PC-9 (cell line): Measurements from ENCODE around the gene TECTA. TPM values are rescaled to one million over a fixed set of nuclear protein-coding genes. Genes with fewer than 3 reads are reported as not detected.

Experiments
- BruUV-seq: library from RNA; stranded (reverse); fragments of 400-500 nt; replicated peaks from 2 replicates; lab custom pipeline; 2021; lab: Mats Ljungman, UMichigan
- CTCF ChIA-PET: fragments of 300-600 bp; sonication (Branson Sonifier 250); formaldehyde crosslinking; loops from one replicate; lab custom pipeline; 2022; ENCODE audit warnings: antibody characterized with exemption; lab: Charles Lee
- POLR2A ChIA-PET: fragments of 300-600 bp; sonication (Branson Sonifier 250); formaldehyde crosslinking; loops from one replicate; lab custom pipeline; 2022; ENCODE audit warnings: antibody characterized with exemption; ENCODE audit not compliant: unreplicated experiment; lab: Charles Lee
- DNase-seq, 2 experiments: peaks; one replicate each; pipeline versions ENCODE4 v3.0.0 to v3.0.0-alpha.2; 2015 to 2022; ENCODE audit warnings: mixed read lengths in 1 of 2
- H2AFZ ChIP-seq: fragments of 200-600 bp; sonication (generic); 2 replicates; pipeline ENCODE4 v1.8.1; 2017; ENCODE audit warnings: antibody characterized with exemption
- H3F3A ChIP-seq: fragments of 200-600 bp; sonication (generic); 2 replicates; pipeline ENCODE4 v1.8.1; 2017; ENCODE audit warnings: antibody characterized with exemption, mild to moderate bottlenecking, low read depth; ENCODE audit not compliant: insufficient read depth
- H3K27ac ChIP-seq: fragments of 200-600 bp; sonication (generic); 2 replicates; pipeline ENCODE4 v1.6.1; 2016; ENCODE audit warnings: mixed run types
- H3K27me3 ChIP-seq: fragments of 200-600 bp; sonication (generic); 2 replicates; pipeline ENCODE4 v1.6.1; 2016; ENCODE audit warnings: low read depth, mixed run types; ENCODE audit not compliant: insufficient read depth
- H3K36me3 ChIP-seq: fragments of 200-600 bp; sonication (generic); 2 replicates; pipeline ENCODE4 v1.6.1; 2016; ENCODE audit warnings: low read depth, mixed run types
- H3K4me1 ChIP-seq: fragments of 200-600 bp; sonication (generic); replicated peaks from 2 replicates; pipeline ENCODE4 v1.6.1; 2016; ENCODE audit warnings: mixed run types; ENCODE audit not compliant: insufficient read depth
- H3K4me2 ChIP-seq: fragments of 200-600 bp; sonication (generic); 2 replicates; pipeline ENCODE4 v1.6.1; 2017; ENCODE audit warnings: mixed run types
- H3K4me3 ChIP-seq: fragments of 200-600 bp; sonication (generic); 2 replicates; pipeline ENCODE4 v1.6.1; 2016; ENCODE audit warnings: mixed run types
- H3K79me2 ChIP-seq: fragments of 200-600 bp; sonication (generic); 2 replicates; pipeline ENCODE4 v1.6.1; 2017; ENCODE audit warnings: low read depth, mixed run types
- H3K9me2 ChIP-seq: fragments of 200-600 bp; sonication (generic); 2 replicates; pipeline ENCODE4 v1.8.1; 2017; ENCODE audit warnings: mild to moderate bottlenecking; ENCODE audit not compliant: insufficient read depth
- H3K9me3 ChIP-seq: fragments of 200-600 bp; sonication (generic); 2 replicates; pipeline ENCODE4 v1.8.1; 2016; ENCODE audit warnings: low read depth; ENCODE audit not compliant: insufficient read depth
- H4K20me1 ChIP-seq: fragments of 200-600 bp; sonication (generic); 2 replicates; pipeline ENCODE4 v1.8.1; 2017; ENCODE audit not compliant: insufficient read depth
- CTCF ChIP-seq: fragments of 200-600 bp; sonication (generic); conservative IDR thresholded peaks from 2 replicates; pipeline ENCODE4 v1.6.1; 2017; ENCODE audit warnings: mixed run types, antibody characterized with exemption, mild to moderate bottlenecking, moderate library complexity
- EZH2 ChIP-seq: fragments of 200-600 bp; sonication (generic); IDR thresholded peaks from 2 replicates; pipeline ENCODE4 v1.8.0; 2017; ENCODE audit warnings: antibody characterized with exemption, low read depth
- intact Hi-C: fragments of 100-400 bp; cut with micrococcal nuclease; formaldehyde crosslinking; loops from one replicate; pipeline ENCODE4 v1.10.0; 2022; ENCODE audit not compliant: unreplicated experiment
- total RNA-seq: library from RNA; stranded (reverse); gene quantifications from 2 replicates; pipeline ENCODE4 v1.2.3, GENCODE V29; 2021

TECTA gene
- total RNA-seq, 1 experiment from 2014 or later: 0.04 TPM

DNA sequence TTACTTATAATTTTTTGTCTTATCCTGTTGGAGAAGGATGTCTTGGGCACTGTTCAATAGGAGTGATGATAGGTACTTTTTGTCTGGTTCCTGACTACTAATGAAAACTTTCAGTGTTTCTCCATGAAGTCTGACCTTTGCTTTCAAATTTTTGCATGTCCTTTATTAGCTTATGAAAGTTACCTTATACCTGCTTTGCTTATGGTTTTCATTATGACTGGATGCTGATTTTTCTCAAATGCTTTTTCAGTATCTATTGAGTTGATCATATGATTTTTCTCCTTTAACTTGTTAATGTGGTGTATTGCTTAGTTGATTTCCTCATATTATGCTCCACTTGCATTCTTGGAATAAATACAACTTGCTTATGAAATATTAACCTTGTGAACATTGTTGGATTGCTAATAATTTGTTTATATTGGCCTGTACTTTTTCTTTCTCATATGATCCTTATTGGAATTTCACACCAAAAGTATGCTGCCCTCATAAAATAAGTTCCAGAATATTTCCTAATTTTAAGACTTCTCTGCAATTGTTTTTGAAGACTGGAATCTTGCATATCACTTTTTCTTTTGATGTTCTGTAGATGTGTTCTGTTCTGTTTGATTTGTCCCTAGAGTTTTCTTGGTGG, 106.6 kb downstream of the TECTA start:
- Histone ChIP-seq H3K27me3 (peaks cover 67% of the 10 kb centered on the region), H3K27ac (no peak overlapping the region), H4K20me1 (no peaks in the 10 kb centered on the region), H3F3A (no peaks in the 10 kb centered on the region), H3K79me2 (no peaks in the 10 kb centered on the region), H3K9me2 (no peaks in the 10 kb centered on the region), H3K9me3 (no peaks in the 10 kb centered on the region), H3K4me2 (no peak overlapping the region), H3K36me3 (no peaks in the 10 kb centered on the region), H3K4me1 (no peaks in the 10 kb centered on the region), H2AFZ (no peak overlapping the region), H3K4me3 (no peak overlapping the region)
- CTCF ChIA-PET: interaction anchor here (0.6 kb wide), 1 partner anchor 13 kb away, joined by 3 read pairs; no protein-coding TSS in a partner anchor
- TF ChIP-seq EZH2 (no peak), CTCF (no peak)
- DNase-seq: no peak
- BruUV-seq: no TSS peak
- intact Hi-C loops: no loop called here
- POLR2A ChIA-PET: no interaction called here

DNA sequence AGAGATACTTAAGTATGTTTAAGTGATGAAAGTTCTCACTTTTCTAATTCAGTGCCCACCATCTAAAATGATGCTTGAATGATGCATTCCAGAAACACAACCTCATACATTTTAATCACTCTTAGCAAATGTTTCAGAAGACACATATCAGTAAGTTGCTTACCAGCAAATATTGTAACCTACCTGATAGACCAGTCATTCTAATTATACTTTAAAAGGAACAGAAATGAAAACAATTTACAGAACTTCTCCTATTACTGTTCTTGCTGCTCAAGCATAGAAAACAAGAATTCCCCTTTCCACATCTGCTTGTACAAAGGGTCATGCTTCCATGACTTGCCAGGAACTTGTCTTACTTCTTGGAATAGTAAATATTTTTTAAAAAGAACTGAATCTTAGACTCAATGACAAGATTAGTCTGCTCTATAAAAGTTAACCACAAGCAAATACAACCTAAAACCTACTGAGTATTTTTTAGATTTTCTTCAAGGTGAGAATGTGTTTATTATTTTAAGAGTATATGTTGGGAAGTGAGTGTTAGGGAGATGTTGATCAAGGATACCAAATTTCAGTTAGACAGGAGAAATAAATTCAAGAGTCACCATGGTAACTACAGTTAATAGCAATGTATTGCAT, 109.5 kb downstream of the TECTA start:
- no peaks in the 10 kb centered on the region for H4K20me1 ChIP-seq
- no peak overlapping the region for H3K27ac ChIP-seq
- POLR2A ChIA-PET: no interaction called here
- no peaks in the 10 kb centered on the region for H3F3A ChIP-seq
- peaks cover 74% of the 10 kb centered on the region for H3K27me3 ChIP-seq
- H3K4me2 ChIP-seq: no peak overlapping the region
- BruUV-seq: no TSS peak
- no peaks in the 10 kb centered on the region for H3K79me2 ChIP-seq
- H3K4me1 ChIP-seq: no peaks in the 10 kb centered on the region
- no peak for TF ChIP-seq CTCF
- no peak for TF ChIP-seq EZH2
- no peak for DNase-seq
- no peaks in the 10 kb centered on the region for H3K9me3 ChIP-seq
- no peak overlapping the region for H3K4me3 ChIP-seq
- no peaks in the 10 kb centered on the region for H3K9me2 ChIP-seq
- CTCF ChIA-PET: no interaction called here
- H2AFZ ChIP-seq: no peak overlapping the region
- intact Hi-C loops: no loop called here
- no peaks in the 10 kb centered on the region for H3K36me3 ChIP-seq

- H3K9me2 ChIP-seq: no peaks in the 10 kb centered on the region
- no peak for DNase-seq
- no peak overlapping the region for H3K4me3 ChIP-seq
- H4K20me1 ChIP-seq: no peaks in the 10 kb centered on the region
- POLR2A ChIA-PET: no interaction called here
- no peaks in the 10 kb centered on the region for H3K79me2 ChIP-seq
- no peak for TF ChIP-seq CTCF
- no peak for TF ChIP-seq EZH2
- intact Hi-C loops: no loop called here
- no peaks in the 10 kb centered on the region for H3F3A ChIP-seq
- H2AFZ ChIP-seq: no peak overlapping the region
- BruUV-seq: no TSS peak
- H3K9me3 ChIP-seq: peaks cover 7% of the 10 kb centered on the region; the same call in 1 of the 2 replicates
- H3K4me1 ChIP-seq: no peaks in the 10 kb centered on the region
- no peak overlapping the region for H3K27ac ChIP-seq
- H3K27me3 ChIP-seq: peaks cover 74% of the 10 kb centered on the region
- no peak overlapping the region for H3K4me2 ChIP-seq
- CTCF ChIA-PET: interaction anchor here (0.6 kb wide), 1 partner anchor 19 kb away, joined by 15 read pairs; no protein-coding TSS in a partner anchor
- H3K36me3 ChIP-seq: no peaks in the 10 kb centered on the region
Observed at GRCh38 chr11:121211626-121212025, 110.6 kb downstream of the TECTA start.
